Prostate gland (tissue), 2 donors: ENCODE data around the gene NECAP2. TPM values are rescaled to one million over a fixed set of nuclear protein-coding genes. Genes with fewer than 3 reads are reported as not detected.
"Not testable (repeated sequence)": the region's sequence is repeated elsewhere in the genome, so short reads cannot be mapped to it uniquely, and the experiment has no call there.

ENCODE experiments used
- DNase-seq: peaks from one replicate; pipeline ENCODE4 v3.0.0-alpha.2; 2019; ENCODE audit warnings: low spot score
- H3K27ac ChIP-seq, 2 donors: fragments of 200-600 bp; sonication (generic); 2 replicates each; pipeline ENCODE4 v1.5.1; 2017 to 2019
- H3K27me3 ChIP-seq: fragments of 200-600 bp; sonication (generic); replicated peaks from 2 replicates; pipeline ENCODE4 v1.5.1; 2019; ENCODE audit not compliant: insufficient read depth
- H3K36me3 ChIP-seq, 2 donors: fragments of 200-600 bp; sonication (generic); 1 replicate in 1 of 2; 2 replicates in 1 of 2; pipeline versions ENCODE4 v1.5.1 to v1.8.1; 2017 to 2019
- H3K4me1 ChIP-seq: fragments of 200-600 bp; sonication (generic); replicated peaks from 2 replicates; pipeline ENCODE4 v1.5.1; 2019
- H3K4me3 ChIP-seq, 2 donors: fragments of 200-600 bp; sonication (generic); 2 replicates each; pipeline ENCODE4 v1.5.1; 2017 to 2019
- H3K9me3 ChIP-seq: fragments of 200-600 bp; sonication (generic); 2 replicates; pipeline ENCODE4 v1.5.1; 2017
- POLR2A ChIP-seq: fragments of 450-650 bp; IDR thresholded peaks from one replicate; pipeline ENCODE4 v1.6.1; 2016; ENCODE audit warnings: antibody characterized with exemption, mild to moderate bottlenecking
- POLR2AphosphoS5 ChIP-seq: sonication (generic); formaldehyde crosslinking; IDR thresholded peaks from one replicate; pipeline ENCODE4 v1.6.1; 2017; ENCODE audit warnings: antibody characterized with exemption
- WGBS: methylation state at CpG from one replicate; pipeline ENCODE4 v1.1.5; 2018; 5-methylcytosine and 5-hydroxymethylcytosine counted together
- intact Hi-C: fragments of 100-400 bp; cut with DNase I; formaldehyde crosslinking; loops from one replicate; pipeline ENCODE4 v1.14.2; 2022
- total RNA-seq, 2 donors: library from RNA; depleted of rRNA; stranded (reverse); fragments of >200 nt; gene quantifications; one replicate each; pipeline ENCODE4 v1.1.0, GENCODE V29; 2016
- TF ChIP-seq, protein P1 (sequence below), 4 experiments: fragments of 200-600 bp in 2 of 4; fragments of 450-650 bp in 2 of 4; sonication (generic) in 2 of 4; IDR thresholded peaks; 1 replicate in 3 of 4; 2 replicates in 1 of 4; pipeline ENCODE4 v1.5.1; 2016 to 2019; ENCODE audit warnings: antibody characterized with exemption in 4 of 4, mild to moderate bottlenecking in 2 of 4, moderate library complexity in 2 of 4

The NECAP2 gene
- total RNA-seq, 2 donors from 2014 or later = 43.7 to 106 TPM

GRCh38 chr1:16451841-16452528 lies 11.5 kb downstream of the NECAP2 start:
- 77% methylated on average over 13 of the region's 13 CpGs for WGBS

DNA sequence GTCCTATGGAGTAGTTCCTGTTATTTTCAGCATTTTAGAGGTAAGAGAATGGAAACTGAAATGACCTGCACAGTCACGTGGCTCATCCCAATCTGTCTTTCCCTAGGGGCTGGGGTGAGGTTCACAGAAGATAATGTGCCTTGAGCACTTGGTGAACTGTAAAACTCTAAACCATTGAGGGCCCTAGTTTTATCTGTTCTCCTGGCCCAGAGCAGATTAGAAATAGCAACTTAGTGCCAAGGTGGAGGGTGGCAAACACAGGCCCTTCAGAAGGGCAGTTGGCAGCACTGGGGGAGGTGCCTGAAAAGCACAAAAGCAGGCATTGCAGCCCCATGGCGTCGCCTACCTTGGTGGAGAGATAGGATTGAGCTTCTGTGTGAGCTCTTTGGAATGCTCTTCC lies 14.4 kb downstream of the NECAP2 start:
- H3K27me3 ChIP-seq, DNase-seq, H3K9me3 ChIP-seq, H3K27ac ChIP-seq, intact Hi-C loops, H3K4me3 ChIP-seq, H3K4me1 ChIP-seq: not testable (repeated sequence)
- 77% methylated on average over 3 of the region's 3 CpGs for WGBS
- H3K36me3 ChIP-seq = peaks cover 0 to 13% of the 10 kb centered on the region in 2 donors

More at GRCh38 chr1:16451841-16452528, 11.5 kb downstream of the NECAP2 start:
- Histone ChIP-seq H3K36me3 (peaks cover 10 to 20% of the 10 kb centered on the region in 2 donors), H3K27ac (no peak overlapping the region), H3K4me1 (no peaks in the 10 kb centered on the region), H3K4me3 (no peak overlapping the region), H3K9me3 (no peaks in the 10 kb centered on the region), H3K27me3 (no peaks in the 10 kb centered on the region)
- no peak for TF ChIP-seq POLR2AphosphoS5
- TF ChIP-seq, protein P1, sequence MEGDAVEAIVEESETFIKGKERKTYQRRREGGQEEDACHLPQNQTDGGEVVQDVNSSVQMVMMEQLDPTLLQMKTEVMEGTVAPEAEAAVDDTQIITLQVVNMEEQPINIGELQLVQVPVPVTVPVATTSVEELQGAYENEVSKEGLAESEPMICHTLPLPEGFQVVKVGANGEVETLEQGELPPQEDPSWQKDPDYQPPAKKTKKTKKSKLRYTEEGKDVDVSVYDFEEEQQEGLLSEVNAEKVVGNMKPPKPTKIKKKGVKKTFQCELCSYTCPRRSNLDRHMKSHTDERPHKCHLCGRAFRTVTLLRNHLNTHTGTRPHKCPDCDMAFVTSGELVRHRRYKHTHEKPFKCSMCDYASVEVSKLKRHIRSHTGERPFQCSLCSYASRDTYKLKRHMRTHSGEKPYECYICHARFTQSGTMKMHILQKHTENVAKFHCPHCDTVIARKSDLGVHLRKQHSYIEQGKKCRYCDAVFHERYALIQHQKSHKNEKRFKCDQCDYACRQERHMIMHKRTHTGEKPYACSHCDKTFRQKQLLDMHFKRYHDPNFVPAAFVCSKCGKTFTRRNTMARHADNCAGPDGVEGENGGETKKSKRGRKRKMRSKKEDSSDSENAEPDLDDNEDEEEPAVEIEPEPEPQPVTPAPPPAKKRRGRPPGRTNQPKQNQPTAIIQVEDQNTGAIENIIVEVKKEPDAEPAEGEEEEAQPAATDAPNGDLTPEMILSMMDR (IDR thresholded peaks at IDR 0.05) = no peak
- no peak for TF ChIP-seq POLR2A
- intact Hi-C loops = no loop called here
- DNase-seq = no peak

GRCh38 chr1:16456151-16456550 lies 15.6 kb downstream of the NECAP2 start:
- H3K4me3 ChIP-seq, H3K27ac ChIP-seq, DNase-seq, intact Hi-C loops, H3K27me3 ChIP-seq, H3K4me1 ChIP-seq, H3K9me3 ChIP-seq: not testable (repeated sequence)
- 87% methylated on average over 10 of the region's 10 CpGs for WGBS
- peaks cover 0 to 11% of the 10 kb centered on the region in 2 donors for H3K36me3 ChIP-seq

- no peak for DNase-seq
- H3K9me3 ChIP-seq = no peaks in the 10 kb centered on the region
- no peak overlapping the region for H3K27ac ChIP-seq
- no peak for TF ChIP-seq POLR2A
- TF ChIP-seq POLR2AphosphoS5 = no peak
- TF ChIP-seq, protein P1 (IDR thresholded peaks at IDR 0.05) = no peak
- intact Hi-C loops = no loop called here
- no peak overlapping the region for H3K4me3 ChIP-seq
- WGBS = 55% methylated on average over 6 of the region's 6 CpGs
- no peaks in the 10 kb centered on the region for H3K4me1 ChIP-seq
- no peaks in the 10 kb centered on the region for H3K27me3 ChIP-seq
- no peaks in the 10 kb centered on the region for H3K36me3 ChIP-seq
Measured at GRCh38 chr1:16458831-16459230, 18.3 kb downstream of the NECAP2 start.

DNA sequence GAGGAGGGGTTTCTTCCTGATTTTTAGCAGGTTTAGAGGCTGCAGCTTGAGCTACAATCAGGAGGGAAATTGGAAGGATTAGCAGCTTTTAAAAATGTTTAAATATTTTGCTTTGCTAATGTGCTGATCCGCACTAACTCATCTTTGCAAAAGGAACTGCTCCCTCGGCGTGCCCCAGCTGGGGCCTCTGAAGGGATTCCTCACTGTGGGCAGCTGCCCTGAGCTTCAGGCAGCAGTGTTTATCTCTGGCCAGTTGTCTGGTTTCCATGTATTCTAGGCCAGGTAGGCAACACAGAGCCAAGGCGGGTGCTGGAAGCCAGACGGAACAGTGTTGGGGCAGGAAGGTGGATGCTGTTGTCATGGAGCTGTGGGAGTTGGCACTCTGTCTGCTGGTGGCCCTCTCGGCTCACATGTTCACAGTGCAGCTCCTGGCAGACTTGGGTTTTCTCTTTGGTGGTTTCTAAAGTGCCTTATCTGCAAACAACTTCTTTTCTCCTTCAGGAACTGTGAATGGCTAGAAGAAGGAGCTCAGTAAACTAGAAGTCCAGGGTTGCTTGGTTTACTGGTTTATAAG lies 18.9 kb downstream of the NECAP2 start:
- intact Hi-C loops = no loop called here
- TF ChIP-seq, protein P1 (IDR thresholded peaks at IDR 0.05) = no peak
- TF ChIP-seq POLR2A (no peak), POLR2AphosphoS5 (no peak)
- H3K27ac ChIP-seq = no peak overlapping the region
- no peak overlapping the region for H3K4me3 ChIP-seq
- WGBS = 79% methylated on average over 6 of the region's 6 CpGs
- no peaks in the 10 kb centered on the region for H3K4me1 ChIP-seq
- H3K9me3 ChIP-seq = no peaks in the 10 kb centered on the region
- H3K27me3 ChIP-seq = no peaks in the 10 kb centered on the region
- H3K36me3 ChIP-seq = no peaks in the 10 kb centered on the region
- DNase-seq = no peak

DNA sequence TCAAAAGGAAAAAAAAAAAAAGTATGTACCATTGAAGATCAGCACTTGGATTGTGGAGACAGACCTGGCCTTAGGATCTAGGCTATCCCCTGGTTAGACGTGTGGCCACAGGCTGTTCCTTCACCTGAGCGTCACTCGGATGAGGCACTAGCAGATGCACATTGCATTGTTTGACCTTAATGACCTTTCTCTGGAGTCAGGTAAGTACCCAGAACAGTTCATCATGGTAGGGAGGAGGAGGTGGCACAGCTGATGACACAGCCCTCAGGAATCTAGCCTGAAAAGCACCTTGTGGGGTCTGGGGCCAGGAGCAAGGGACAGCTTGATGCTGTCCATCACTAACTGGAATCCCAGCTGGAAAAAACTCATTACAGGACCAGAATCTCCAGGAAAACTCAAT lies 21.2 kb downstream of the NECAP2 start:
- no peaks in the 10 kb centered on the region for H3K36me3 ChIP-seq
- TF ChIP-seq, protein P1 (IDR thresholded peaks at IDR 0.05) = no peak
- no peak for TF ChIP-seq POLR2A
- no peak for TF ChIP-seq POLR2AphosphoS5
- DNase-seq = no peak
- no peaks in the 10 kb centered on the region for H3K4me1 ChIP-seq
- WGBS = 91% methylated on average over 3 of the region's 3 CpGs
- intact Hi-C loops = no loop called here
- no peaks in the 10 kb centered on the region for H3K27me3 ChIP-seq
- H3K9me3 ChIP-seq = no peaks in the 10 kb centered on the region
- no peak overlapping the region for H3K27ac ChIP-seq
- no peak overlapping the region for H3K4me3 ChIP-seq
